Lung (tissue), 12 donors: Measurements from ENCODE around the gene DPM1. TPM values are rescaled to one million over a fixed set of nuclear protein-coding genes. Genes with fewer than 3 reads are reported as not detected.

Experiments
- ATAC-seq: fragments of 200-7000 bp; cut with Tn5 transposase; one replicate; pipeline ENCODE4 v1.9.1; 2020; ENCODE audit warnings: moderate number of reproducible peaks; ENCODE audit not compliant: insufficient read depth, low FRiP score
- DNase-seq, 3 donors: peaks; one replicate each; pipeline ENCODE4 v3.0.0-alpha.2; 2013 to 2017
- H3K27ac ChIP-seq, 2 donors: one replicate each; pipeline ENCODE4 v1.5.1; 2013; ENCODE audit warnings: mild to moderate bottlenecking in 2 of 2, moderate library complexity in 2 of 2, control low read depth in 1 of 2, inconsistent platforms in 1 of 2, low read depth in 1 of 2, low read length in 1 of 2
- H3K27me3 ChIP-seq, 3 donors: one replicate each; pipeline ENCODE4 v1.5.1; 2013; ENCODE audit warnings: low read length in 2 of 3; ENCODE audit not compliant: control insufficient read depth in 3 of 3, insufficient read depth in 3 of 3
- H3K36me3 ChIP-seq, 4 donors: one replicate each; pipeline ENCODE4 v1.5.1; 2013; ENCODE audit warnings: low read length in 4 of 4, mild to moderate bottlenecking in 1 of 4, moderate library complexity in 1 of 4; ENCODE audit not compliant: control insufficient read depth in 4 of 4, insufficient read depth in 4 of 4
- H3K4me1 ChIP-seq, 5 donors: one replicate each; pipeline ENCODE4 v1.5.1; 2013; ENCODE audit warnings: low read length in 5 of 5, mild to moderate bottlenecking in 2 of 5, moderate library complexity in 1 of 5; ENCODE audit not compliant: control insufficient read depth in 5 of 5, insufficient read depth in 5 of 5
- H3K4me3 ChIP-seq: one replicate; pipeline ENCODE4 v1.5.1; 2013; ENCODE audit warnings: mild to moderate bottlenecking, control low read depth, moderate library complexity
- H3K9ac ChIP-seq, 2 donors: one replicate each; pipeline ENCODE4 v1.5.1; 2013; ENCODE audit warnings: low read length in 2 of 2, control low read depth in 1 of 2; ENCODE audit not compliant: insufficient read depth in 1 of 2
- H3K9me3 ChIP-seq, 4 donors: one replicate each; pipeline ENCODE4 v1.5.1; 2013; ENCODE audit warnings: low read length in 3 of 4, mild to moderate bottlenecking in 1 of 4, moderate library complexity in 1 of 4; ENCODE audit not compliant: control insufficient read depth in 4 of 4, insufficient read depth in 3 of 4
- CTCF ChIP-seq: IDR thresholded peaks from 2 replicates; pipeline ENCODE4 v1.5.1; 2012; ENCODE audit warnings: mild to moderate bottlenecking; ENCODE audit errors: control extremely low read depth, extremely low read depth
- WGBS, 2 donors: extraction: QIAGEN DNeasy Blood & Tissue Kit; methylation state at CpG; one replicate each; pipeline ENCODE4 v1.1.7; 2013; 5-methylcytosine and 5-hydroxymethylcytosine counted together
- polyA plus RNA-seq, 2 donors: library from polyadenylated mRNA; stranded (reverse); fragments of 200-250 nt; gene quantifications; one replicate each; pipeline ENCODE4 v1.2.1, GENCODE V29; 2013
- total RNA-seq, 2 donors: library from RNA; depleted of rRNA in 1 of 2; stranded (reverse); fragments of >200 nt in 1 of 2; gene quantifications; one replicate each; pipeline ENCODE4 v1.2.1, GENCODE V29; 2014 to 2021
- donor health status: control.
- donor health status: control.
- donor health status: Bipolar disorder and iron deficiency.
- donor health status: healthy.
- donor health status: DM: yes; HTN: yes; CAD: no.

DPM1 gene
- total and polyA plus RNA-seq, 4 donors = 27.9 to 57.3 (median 33.3) TPM

GRCh38 chr20:50909413-50909812 lies 48.9 kb downstream of the DPM1 start:
- DNase-seq (no peak), ATAC-seq (no peak)
- 91 to 95% methylated on average over 3 of the region's 3 CpGs for WGBS, 2 donors
- no peak for TF ChIP-seq CTCF
- no peaks in the 10 kb centered on the region for H3K27me3 ChIP-seq
- H3K9me3 ChIP-seq = no peaks in the 10 kb centered on the region
- no peak overlapping the region for H3K27ac ChIP-seq
- peaks cover 0 to 4% (median 0%) of the 10 kb centered on the region in 4 donors for H3K36me3 ChIP-seq
- peaks cover 4 to 29% (median 13%) of the 10 kb centered on the region in 5 donors for H3K4me1 ChIP-seq
- no peak overlapping the region for H3K4me3 ChIP-seq
- no peak overlapping the region for H3K9ac ChIP-seq

GRCh38 chr20:50904067-50904570 lies 54.2 kb downstream of the DPM1 start:
- Histone ChIP-seq H3K27me3 (no peaks in the 10 kb centered on the region), H3K9ac (peak overlapping the region in 1 of 2 donors; percentile 26), H3K4me1 (peaks cover 5 to 18% (median 17%) of the 10 kb centered on the region in 5 donors), H3K27ac (no peak overlapping the region), H3K4me3 (no peak overlapping the region), H3K9me3 (no peaks in the 10 kb centered on the region), H3K36me3 (peaks cover 7 to 34% (median 10%) of the 10 kb centered on the region in 4 donors)
- no peak for TF ChIP-seq CTCF
- ATAC-seq (no peak), DNase-seq (no peak)
- 68 to 82% methylated on average over 6 of the region's 6 CpGs for WGBS, 2 donors

- Histone ChIP-seq H3K4me3 (no peak overlapping the region), H3K27ac (no peak overlapping the region), H3K27me3 (no peaks in the 10 kb centered on the region), H3K36me3 (peaks cover 7 to 35% (median 12%) of the 10 kb centered on the region in 4 donors), H3K9ac (no peak overlapping the region), H3K4me1 (peaks cover 5 to 18% (median 17%) of the 10 kb centered on the region in 5 donors), H3K9me3 (no peaks in the 10 kb centered on the region)
- DNase-seq = no peak
- no peak for ATAC-seq
- 80 to 84% methylated on average over 8 of the region's 8 CpGs for WGBS, 2 donors
- TF ChIP-seq CTCF = no peak
Measured at GRCh38 chr20:50903353-50904051, 54.8 kb downstream of the DPM1 start.
